ENCODE results near the gene XXYLT1. TPM values are rescaled to one million over a fixed set of nuclear protein-coding genes. Genes with fewer than 3 reads are reported as not detected.
A peak's percentile ranks its signal among the peaks of the same experiment; 100 is the strongest.
"Not testable (repeated sequence)": the region's sequence is repeated elsewhere in the genome, so short reads cannot be mapped to it uniquely, and the experiment has no call there.

The XXYLT1 gene, protein sequence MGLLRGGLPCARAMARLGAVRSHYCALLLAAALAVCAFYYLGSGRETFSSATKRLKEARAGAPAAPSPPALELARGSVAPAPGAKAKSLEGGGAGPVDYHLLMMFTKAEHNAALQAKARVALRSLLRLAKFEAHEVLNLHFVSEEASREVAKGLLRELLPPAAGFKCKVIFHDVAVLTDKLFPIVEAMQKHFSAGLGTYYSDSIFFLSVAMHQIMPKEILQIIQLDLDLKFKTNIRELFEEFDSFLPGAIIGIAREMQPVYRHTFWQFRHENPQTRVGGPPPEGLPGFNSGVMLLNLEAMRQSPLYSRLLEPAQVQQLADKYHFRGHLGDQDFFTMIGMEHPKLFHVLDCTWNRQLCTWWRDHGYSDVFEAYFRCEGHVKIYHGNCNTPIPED
- 8.8 TPM for total RNA-seq

DNA sequence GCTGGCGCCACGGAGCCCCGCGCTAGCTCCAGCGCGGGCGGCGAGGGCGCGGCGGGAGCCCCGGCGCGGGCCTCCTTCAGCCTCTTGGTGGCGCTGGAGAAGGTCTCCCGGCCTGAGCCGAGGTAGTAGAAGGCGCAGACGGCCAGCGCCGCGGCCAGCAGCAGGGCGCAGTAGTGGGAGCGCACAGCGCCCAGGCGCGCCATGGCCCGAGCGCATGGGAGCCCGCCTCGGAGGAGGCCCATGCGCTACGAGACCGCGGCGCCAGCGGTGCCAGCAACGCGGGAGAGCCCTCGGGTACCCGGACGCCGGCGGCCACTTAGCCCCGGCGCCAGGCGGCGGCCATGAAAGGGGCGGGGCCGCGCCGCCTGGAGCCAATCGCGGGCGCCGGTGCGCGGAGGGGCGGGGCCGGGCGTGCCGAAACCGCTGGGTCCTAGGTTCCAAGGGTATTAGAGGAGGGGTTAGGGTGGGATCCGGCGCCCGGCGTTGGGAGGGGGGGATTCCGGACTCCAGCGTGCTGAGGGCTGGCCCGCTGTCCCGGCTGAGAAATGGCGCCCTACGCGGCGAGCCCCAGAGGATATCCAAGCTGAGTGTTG lies at the start of gene XXYLT1:
Gene XXYLT1, minus strand, starts transcription at position 343 of the 593 bp plus-strand sequence. Its CDS starts 101 bp downstream, at position 242.
- DNase-seq (ENCODE audit: low spot score), result peak; percentile 90

DNA sequence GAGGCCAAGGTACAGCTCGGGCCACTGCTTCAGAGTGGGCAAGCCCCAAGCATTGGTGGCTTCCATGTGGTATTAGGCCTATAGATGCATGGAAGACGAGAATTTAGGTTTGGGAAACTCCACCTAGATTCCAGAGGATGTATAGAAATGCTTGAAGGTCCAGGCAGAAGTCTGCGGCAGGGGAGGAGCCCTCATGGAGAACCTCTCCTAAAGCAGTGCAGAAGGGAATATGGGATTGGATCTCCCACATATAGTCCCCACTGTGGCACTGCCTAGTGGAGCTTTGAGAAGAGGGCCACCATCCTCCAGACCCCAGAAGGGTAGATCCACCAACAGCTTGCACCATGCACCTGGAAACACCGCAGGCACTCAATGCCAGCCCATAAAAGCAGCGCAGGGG lies 48.1 kb upstream of the XXYLT1 start:
- DNase-seq (ENCODE audit: low spot score), result no peak

DNA sequence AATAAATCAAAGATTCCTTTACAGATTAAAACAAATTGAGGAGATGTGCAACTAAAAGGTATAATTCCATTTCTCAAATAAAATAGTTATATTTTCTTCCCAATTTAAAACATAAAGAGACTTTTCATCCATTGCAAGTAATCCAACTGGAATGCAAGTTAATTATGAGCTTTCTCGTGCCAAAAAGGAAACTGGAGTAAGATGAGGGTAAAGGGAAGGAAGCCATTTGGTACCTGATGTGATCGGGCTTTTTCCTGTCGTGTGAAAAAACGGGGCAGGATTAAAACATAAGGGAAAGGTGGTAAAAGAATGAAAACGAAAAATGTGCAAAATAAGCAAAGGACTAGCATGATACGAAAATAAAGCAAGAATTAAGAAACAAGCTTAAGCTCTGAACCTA lies 41.8 kb upstream of the XXYLT1 start:
- no peak for DNase-seq (ENCODE audit: low spot score)

DNA sequence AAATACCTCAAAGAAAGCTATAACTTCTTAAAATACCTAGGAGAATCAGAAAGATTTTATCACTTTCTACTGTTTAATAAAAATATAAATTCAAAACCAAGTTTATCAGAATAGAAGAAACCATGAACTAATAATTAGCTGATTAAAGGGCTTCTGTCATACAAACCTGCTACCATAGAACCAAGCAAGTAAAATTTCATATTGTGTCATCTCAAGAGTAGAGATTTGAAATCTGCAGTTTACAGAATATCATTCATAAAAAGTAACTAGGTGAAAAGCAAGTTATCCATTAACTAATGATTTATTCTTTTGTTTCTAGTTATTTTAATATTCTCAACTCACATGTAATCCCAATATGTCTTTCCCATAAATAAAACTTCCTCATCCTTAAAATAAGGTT lies 36.8 kb upstream of the XXYLT1 start:
- no peak for DNase-seq (ENCODE audit: low spot score)

DNA sequence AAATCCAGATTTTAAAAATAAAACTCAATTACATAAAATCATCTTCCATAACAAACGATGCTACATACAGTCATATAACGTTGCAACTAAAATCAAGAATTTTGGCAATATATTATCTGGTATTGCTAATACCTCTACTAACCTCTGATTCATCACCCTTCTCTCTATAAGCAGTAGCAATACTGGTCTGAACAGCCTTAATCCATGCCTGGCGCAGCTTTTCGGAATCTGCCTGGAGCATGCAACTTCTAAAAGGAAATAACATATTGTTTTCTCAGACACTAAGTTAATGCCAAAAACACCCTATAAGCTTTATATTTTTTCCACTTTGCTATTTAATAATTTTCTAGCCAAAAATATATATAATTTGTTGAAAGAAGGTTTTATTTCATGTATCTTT lies 35.4 kb upstream of the XXYLT1 start:
- DNase-seq (ENCODE audit: low spot score), result no peak

DNA sequence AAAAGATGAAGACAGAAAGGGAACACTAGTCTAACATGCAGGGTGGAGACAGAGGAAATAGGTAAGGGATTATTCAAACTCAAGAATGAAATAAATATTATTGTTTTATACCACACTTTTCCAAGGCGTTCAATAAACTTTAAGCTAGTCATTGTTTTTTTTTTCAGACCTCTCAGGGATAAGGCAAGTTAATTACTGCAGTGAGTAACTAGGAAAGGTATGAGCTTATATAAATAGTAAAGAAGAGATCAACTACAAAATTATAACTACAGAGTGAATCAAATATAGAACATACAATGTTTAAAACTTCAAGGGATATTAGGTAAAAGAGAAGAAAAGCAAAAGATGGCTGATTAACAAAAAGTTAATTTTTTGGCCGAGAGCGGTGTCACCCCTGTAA lies 31.5 kb upstream of the XXYLT1 start:
- no peak for DNase-seq (ENCODE audit: low spot score)

DNA sequence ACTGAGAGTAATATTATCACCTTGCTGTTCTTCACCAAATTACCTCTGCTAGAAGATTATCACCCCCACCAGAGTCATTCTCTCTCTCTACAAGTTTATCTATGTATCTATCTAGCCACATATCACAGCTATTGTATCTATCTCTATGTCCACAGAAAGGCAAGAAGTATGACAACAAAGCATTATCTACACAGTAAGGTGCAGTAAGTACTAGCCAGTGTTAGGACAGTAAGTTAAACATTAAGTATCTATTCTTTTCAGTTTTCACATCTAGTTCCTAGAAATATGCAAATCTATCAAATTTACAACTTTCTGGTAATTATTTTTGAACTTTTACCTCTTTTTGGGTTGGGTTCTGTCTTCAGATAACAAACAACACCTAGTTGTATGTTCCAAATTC lies 26.5 kb upstream of the XXYLT1 start:
- DNase-seq (ENCODE audit: low spot score), result no peak

DNA sequence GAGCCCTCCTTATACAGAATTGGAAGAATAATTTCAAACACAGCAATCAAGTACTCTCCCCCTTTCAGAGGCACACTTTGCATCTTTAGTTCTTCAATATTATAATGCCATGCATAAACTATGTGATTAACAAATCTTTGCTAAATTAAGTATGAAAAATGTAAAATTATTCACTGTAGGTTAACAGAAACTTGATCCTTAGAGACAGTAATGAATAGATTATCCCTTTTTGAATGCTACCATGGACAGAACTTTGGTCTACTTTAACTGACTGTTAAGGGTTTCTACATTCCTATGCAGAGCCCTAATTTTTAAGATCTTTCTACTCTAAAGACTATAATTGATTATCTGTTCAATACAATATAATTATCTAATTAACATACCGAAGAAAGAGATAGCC lies 25.7 kb upstream of the XXYLT1 start:
- DNase-seq (ENCODE audit: low spot score), result no peak

DNA sequence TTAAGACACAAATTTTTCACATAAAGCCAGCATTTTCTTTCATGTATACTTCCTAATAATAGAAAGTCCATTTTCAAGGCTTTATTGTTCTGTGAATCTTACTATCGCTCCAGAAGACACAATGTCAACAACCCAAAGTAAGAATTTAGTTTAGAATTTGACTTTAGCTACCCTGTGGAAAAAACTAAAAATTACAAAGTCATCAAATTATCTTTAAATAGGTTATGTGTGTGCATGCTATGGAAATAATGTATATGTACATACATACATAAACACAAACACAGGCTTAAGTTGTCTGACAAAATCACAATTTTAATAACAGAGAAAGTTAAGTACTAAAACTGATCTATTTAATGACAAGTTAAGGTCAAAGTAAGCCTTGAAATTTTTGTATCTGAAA lies 20.2 kb upstream of the XXYLT1 start:
- DNase-seq (ENCODE audit: low spot score), result no peak

DNA sequence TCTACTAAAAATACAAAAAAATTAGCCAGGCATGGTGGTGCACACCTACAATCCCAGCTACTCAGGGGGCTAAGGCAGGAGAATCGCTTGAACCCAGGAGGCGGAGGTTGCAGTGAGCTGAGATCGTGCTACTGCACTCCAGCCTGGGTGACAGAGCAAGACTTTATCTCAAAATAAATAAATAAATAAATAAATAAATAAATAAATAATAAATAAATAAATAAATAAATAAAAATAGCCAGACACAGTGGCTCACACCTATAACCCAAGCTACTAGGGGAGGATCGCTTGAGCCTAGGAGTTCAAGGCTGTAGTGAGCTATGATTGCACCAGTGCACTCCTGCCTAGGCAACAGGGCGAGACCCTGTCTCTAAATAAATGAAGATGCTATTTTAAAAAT lies 19.7 kb upstream of the XXYLT1 start:
- not testable (repeated sequence) for DNase-seq (ENCODE audit: low spot score)

DNA sequence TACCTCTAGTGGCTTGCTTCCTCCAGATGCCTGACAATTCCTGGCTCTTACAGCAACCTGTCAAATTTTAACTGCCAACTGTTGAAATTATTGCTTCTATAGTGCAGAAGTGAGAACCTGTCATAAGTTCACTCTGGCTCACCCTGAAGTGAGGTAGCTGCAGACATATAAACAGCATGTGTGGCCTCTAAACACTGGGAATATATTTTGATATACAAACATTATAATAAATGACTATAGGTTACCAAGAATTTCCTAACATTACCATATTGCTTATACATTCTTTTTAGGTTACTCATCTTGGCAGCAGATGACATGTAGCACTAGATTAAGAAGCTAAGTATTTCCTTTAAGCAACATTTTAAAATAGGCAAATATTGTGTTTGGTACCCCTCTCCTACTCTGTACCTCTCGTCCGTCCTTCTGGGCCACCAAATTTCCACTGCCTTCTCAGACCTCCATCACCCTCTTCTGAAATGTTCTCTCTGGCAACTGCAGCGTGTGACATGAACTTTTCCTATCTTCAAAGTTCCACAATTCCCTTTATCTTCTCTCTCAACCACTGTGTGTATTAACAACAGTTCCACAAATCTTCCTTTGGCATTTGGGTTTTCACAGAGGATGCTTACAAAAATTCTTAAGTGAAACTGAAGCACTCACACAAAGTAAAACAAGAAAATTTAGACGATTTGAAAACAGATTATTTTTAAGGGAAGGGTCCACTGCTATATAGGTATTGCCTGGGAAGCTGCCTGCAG lies 15.3 kb upstream of the XXYLT1 start:
- no peak for DNase-seq (ENCODE audit: low spot score)

DNA sequence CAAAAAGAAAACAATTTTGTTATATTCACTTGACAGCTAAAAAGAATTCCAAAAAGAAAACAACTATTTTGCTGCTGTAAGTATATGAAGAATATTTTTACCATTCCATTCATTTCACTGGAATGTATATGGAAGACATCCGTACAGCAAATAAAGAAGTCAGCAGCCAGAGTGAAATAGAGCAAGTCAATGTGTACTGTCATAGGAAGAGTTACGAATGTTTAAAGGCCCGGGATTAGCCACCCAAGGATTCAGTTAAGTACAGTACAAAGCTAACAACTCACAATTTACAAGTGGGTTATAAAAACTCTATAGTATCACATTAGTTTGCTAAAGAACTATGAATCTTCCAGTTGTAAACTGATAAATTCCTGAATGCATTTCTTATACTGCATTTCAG lies 14.4 kb upstream of the XXYLT1 start:
- DNase-seq (ENCODE audit: low spot score), result no peak

DNA sequence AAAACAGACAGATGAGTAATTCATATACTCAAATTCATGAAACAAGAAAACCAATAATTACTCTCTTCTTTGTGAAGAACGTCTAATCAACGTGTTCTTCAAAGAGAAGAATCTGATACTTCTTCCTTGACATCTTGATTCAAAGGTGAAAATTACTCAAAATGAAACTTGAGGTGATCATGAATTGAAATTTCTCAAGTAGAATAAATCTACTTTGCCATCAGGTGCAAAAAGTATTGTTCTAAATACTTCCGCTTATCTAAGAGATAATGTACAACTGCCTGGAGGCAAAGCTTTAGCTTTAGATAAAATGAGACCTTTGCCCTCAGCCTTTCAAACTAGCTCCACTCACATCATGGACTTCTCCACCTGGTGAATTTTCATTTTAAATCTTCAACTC lies 13.9 kb upstream of the XXYLT1 start:
- DNase-seq (ENCODE audit: low spot score), result no peak

DNA sequence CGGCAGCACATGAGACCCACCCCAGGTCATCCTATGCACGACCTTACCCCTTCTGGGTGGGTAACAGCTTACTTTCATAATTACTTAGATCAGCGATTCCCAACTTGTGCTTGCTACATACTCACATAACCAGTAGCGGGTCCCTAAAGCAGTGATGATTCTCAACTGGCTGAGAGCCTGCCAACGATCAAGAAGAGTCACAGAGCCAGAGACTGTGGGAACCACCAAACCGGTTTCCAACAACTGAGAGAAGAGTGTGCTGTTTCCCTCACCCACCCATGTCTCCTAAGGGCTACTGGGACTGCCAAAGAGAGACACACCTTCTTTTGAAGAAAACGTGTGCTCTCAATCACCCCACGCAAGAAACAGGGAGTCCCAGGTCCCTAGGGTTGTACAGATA lies 12.0 kb upstream of the XXYLT1 start:
- DNase-seq (ENCODE audit: low spot score), result no peak

DNA sequence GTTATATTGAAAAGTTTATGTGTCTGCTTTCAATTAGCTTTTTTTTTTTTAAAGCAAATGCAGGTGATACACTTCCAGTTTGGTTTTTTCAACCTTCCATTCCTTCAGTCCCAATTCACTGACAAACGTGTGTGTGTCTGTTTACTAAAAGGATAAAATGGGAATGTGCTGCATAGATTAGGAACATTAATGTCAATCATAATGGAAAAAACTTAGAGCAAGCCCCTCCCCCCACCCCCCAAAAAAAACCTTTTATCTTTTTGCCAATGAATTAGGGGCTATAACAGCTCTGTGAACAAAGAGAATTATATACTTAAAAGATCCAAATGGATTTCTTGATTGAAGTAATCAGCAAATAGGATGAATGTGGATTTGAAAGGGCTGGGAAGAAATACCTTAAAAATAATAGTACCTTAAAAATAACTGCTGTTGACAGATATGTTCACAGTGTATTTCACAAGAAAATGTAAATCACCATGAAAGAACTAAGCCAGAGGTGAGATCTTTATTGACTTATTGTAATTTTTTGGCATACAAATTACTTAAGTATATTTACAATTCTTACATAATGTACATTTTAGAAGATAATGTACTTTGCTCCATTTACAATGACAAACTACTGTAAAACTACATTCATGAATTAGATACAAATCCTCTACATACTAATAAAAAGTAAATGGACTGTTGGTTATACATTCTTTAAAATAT lies 3.5 kb upstream of the XXYLT1 start:
- no peak for DNase-seq (ENCODE audit: low spot score)

DNA sequence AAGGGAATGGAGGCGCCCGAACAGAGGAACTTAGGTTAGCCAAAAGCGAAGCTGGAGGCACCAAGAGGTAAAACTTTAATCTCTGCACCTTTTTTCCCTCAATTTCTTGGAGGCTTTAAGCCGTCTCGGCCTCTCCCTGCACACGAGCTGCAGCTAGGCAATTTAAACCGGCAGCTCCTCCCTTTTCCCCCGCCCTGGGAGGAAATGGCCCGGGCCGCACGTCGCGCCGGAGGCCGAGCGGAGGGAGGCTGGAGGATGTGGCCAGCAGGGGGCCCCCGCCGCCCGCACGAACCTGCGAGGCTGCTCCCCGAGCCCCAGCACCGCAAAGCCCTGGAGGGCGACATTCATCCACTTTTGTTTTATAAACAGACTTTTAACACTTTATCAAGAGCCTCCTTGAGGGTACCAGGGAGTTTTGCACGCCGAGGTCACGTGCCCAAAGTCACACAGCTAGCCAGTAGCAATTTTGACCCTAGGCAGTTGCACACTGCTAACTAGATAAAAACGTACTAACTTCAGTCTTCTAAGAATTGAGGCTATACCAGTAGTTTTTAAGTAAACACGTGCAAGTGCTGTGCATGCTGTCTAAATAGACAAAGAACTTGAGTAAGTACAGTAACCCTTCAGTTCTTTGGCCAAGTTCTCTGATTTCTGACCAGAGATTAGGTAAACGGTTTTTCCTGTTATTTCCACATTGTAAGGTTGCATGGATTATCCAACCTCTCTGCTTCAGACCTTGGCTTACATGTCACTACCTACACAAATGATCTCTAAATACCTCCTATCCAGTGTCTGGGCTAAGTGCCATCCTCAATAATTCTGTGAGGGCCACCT lies 668 bp upstream of the XXYLT1 start:
- DNase-seq (ENCODE audit: low spot score), result peak; percentile 90

DNA sequence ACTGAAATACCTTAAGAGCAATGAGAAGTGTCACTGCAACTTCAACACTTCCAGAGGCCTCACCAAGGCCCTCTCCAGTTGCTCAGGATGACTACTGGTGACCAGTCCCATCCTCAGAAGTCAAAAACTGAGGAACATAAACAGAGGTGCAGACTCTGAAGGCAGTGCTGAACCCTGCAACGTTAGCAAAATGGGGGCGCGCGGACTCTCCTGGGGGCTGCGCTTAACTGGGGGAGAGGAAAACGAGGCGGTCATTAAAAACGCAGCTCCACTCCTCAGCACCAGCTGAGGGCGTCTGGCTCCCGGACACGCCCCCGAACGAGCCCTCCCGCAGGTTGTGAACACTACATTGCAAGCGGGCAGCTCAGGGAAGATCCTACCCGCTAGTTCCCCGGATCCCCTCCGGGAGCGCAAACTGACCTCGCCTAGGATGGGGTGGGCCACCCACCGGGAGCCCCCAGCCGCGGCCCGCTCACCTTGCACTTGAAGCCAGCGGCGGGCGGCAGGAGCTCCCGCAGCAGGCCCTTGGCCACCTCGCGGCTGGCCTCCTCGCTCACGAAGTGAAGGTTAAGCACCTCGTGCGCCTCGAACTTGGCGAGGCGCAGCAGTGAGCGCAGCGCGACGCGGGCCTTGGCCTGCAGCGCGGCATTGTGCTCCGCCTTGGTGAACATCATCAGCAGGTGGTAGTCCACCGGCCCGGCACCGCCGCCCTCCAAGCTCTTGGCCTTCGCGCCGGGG lies 711 bp downstream of the XXYLT1 start:
- DNase-seq (ENCODE audit: low spot score), result peak; percentile 29

DNA sequence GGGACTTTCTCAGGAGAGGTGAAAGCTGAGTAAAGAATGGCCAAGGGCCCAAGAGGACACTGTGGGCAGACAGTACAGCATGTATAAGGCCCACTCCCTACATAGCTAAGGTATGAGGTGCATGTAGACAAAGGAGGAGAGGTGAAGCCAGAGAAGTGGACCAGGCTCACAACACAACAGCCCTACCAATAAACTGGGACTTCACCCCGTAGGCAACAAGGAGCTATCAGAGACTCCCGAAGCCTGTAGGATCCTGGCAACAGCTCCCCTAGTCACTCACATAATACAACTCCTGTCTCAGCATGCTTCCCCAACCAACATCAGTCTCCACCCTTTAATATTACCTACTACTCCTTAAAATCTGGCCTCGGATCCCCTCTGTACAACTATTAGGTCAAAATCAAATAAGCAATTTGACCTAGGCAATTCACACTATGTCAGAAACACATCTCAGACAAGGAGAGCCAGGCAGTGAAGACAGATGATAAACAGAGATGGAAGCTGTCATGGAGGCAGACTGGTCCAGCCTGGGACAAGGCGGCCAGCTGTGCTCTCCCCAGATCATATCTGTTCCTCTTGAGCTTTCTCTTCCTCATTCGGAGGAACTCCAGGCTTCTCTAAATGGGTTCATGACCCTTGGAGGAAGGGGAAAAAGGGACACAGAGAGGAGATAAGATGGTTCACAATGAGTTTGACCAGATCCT lies 1.4 kb downstream of the XXYLT1 start:
- no peak for DNase-seq (ENCODE audit: low spot score)

DNA sequence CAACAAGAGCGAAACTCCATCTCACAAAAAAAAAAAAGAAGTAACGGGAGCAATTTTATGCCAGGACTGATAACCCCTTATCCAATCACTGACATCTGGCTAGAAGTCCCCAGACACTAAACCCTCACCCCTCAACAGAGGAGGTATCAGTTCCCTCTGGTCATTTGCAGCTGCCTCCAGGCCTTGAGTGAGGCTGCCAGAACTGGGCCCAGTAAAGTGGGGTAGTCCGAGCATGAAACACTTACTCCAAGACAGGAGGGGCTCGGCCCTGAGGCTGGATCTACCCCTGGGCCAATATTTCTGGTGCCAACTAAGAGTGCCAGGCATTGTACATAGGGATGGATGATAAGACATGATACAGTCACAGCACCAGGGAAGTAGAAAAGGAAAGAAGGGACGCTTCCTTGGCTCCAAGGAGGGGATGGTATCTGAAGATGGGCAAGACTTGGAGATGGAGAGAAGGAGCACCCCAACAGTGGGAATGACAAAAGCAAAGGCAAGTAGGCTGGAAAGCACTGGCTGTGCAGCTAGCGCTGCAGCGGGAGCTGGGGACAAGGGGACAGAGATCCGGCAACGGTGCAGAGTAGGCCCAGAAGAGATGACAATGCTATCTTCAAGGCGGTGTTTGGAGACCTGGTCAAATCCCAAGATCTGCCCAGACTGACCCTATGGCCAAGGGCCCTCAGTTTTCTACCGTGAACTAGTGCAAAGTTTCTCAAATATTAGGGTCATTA lies 2.2 kb downstream of the XXYLT1 start:
- no peak for DNase-seq (ENCODE audit: low spot score)
